Metanephros (tissue), 2 donors: Measurements from ENCODE around the gene SCARF1. TPM values are rescaled to one million over a fixed set of nuclear protein-coding genes. Genes with fewer than 3 reads are reported as not detected.

Experiments
- small RNA-seq: library from RNA; depleted of rRNA; stranded (forward); fragments of <200 nt; gene quantifications from one replicate; pipeline ENCODE3, GENCODE V24; 2014; ENCODE audit warnings: low replicate concordance
- total RNA-seq: library from RNA; depleted of rRNA; stranded (reverse); fragments of >200 nt; gene quantifications from one replicate; pipeline ENCODE4 v1.2.3, GENCODE V29; 2014

The SCARF1 gene
- total RNA-seq: 19.0 TPM

GRCh38 chr17:1645207-1646171, at the start of gene SCARF1:
SCARF1 (minus strand) TSS chr17:1645732; CDS start chr17:1645697, 35 bp downstream.

GRCh38 chr17:1684378-1685189, 39.1 kb upstream of the SCARF1 start, which contains the start of gene PRPF8:
PRPF8 (minus strand) TSS chr17:1684867; CDS start chr17:1684571, 296 bp downstream.

DNA sequence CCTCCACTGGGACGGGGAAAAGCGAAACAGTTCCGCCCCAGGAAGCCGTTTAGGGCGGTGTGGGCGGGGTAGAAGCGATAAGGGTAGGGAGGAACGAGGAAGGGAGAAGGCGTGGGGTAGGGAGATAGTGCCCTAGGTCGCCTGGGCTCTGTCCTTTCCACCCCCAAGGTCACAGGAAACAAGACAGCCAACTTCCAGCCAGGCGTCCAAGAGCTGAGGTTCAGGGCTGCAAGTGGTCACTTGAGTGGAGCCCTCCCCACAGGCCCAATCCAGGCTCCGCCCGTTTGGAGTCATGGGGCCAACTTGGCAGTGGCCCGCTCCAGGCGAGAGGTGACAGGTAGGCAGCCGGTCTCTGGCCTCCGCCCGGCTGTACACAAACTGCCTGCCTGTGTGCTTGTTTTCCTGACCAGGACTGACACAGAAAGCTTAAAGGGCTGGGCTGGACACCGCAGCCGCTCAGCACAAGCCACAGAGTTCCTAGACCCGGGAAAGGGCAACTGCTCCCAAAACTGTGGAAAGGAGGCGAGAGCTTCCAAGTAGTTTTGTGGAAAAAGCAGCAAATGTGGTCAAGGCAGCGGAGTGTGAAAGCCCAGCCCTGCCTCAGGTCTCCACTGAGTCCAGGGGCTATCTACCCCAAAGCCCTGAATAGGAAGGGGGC, 4.4 kb upstream of the SCARF1 start, which contains the start of gene RILP:
TSS of gene RILP (minus strand) at position 23 of the 658 bp plus-strand sequence. CDS start 62 bp downstream, outside the sequence.

GRCh38 chr17:1627982-1628855, 17.3 kb downstream of the SCARF1 start, which contains the start of gene SLC43A2:
SLC43A2 (minus strand) TSS chr17:1628834; CDS start chr17:1627874, 960 bp downstream.

Small RNAs within 50 kb of the gene (small RNA-seq; reads per million reads assigned to genes)
- gene RN7SL105P: not detected

Other genes starting within 250 kb of the SCARF1 start
- gene YWHAE, start 245.5 kb downstream of the SCARF1 start, total RNA-seq: 333 TPM
- gene CRK, start 189.5 kb downstream of the SCARF1 start, total RNA-seq: 59.0 TPM
- gene MYO1C, start 153.0 kb downstream of the SCARF1 start, total RNA-seq: 90.9 TPM
- 61.9 TPM for gene INPP5K, start 129.1 kb downstream of the SCARF1 start, total RNA-seq
- 23.9 TPM for gene PITPNA, start 82.9 kb downstream of the SCARF1 start, total RNA-seq
- gene SLC43A2, start 16.9 kb downstream of the SCARF1 start, total RNA-seq: 42.3 TPM
- gene RILP, start 4.1 kb upstream of the SCARF1 start, total RNA-seq: 14.5 TPM
- 201 TPM for gene PRPF8, start 39.1 kb upstream of the SCARF1 start, total RNA-seq
- 3.9 TPM for gene TLCD2, start 64.6 kb upstream of the SCARF1 start, total RNA-seq
- 26.2 TPM for gene WDR81, start 79.0 kb upstream of the SCARF1 start, total RNA-seq
- 49.7 TPM for gene SERPINF2, start 97.1 kb upstream of the SCARF1 start, total RNA-seq
- gene SERPINF1, start 116.3 kb upstream of the SCARF1 start, total RNA-seq: 152 TPM
- gene SMYD4, start 184.2 kb upstream of the SCARF1 start, total RNA-seq: 14.6 TPM
- gene RPA1, start 184.3 kb upstream of the SCARF1 start, total RNA-seq: 36.1 TPM